Mesenchymal stem cell (in vitro differentiated cells and primary cell): ENCODE measurements around the gene SAP30L.

Experiments used
- DNase-seq: peaks from one replicate; pipeline ENCODE4 v3.0.0-alpha.2; 2013
- H2AFZ ChIP-seq: one replicate; pipeline ENCODE4 v1.6.1; 2013; ENCODE audit warnings: low read depth, mild to moderate bottlenecking, control low read depth, inconsistent platforms, low read length, moderate library complexity
- H2AK5ac ChIP-seq: 2 replicates; pipeline ENCODE4 v1.6.1; 2013; ENCODE audit warnings: low read length, moderate library complexity, mild to moderate bottlenecking, inconsistent platforms; ENCODE audit not compliant: severe bottlenecking
- H2BK120ac ChIP-seq: one replicate; pipeline ENCODE4 v1.6.1; 2013; ENCODE audit warnings: low read depth, mild to moderate bottlenecking, inconsistent platforms, low read length, moderate library complexity
- H2BK12ac ChIP-seq, 2 experiments: one replicate each; pipeline ENCODE4 v1.6.1; 2013; ENCODE audit warnings: inconsistent platforms in 2 of 2, low read length in 2 of 2, mild to moderate bottlenecking in 2 of 2, moderate library complexity in 2 of 2, control low read depth in 1 of 2
- H2BK15ac ChIP-seq: one replicate; pipeline ENCODE4 v1.6.1; 2013; ENCODE audit warnings: mild to moderate bottlenecking, low read depth, inconsistent platforms; ENCODE audit not compliant: poor library complexity, severe bottlenecking
- H2BK5ac ChIP-seq: 2 replicates; pipeline ENCODE4 v1.6.1; 2013; ENCODE audit warnings: low read depth, mild to moderate bottlenecking, low read length, control low read depth, inconsistent platforms; ENCODE audit not compliant: poor library complexity, severe bottlenecking
- H3K14ac ChIP-seq, 2 experiments: one replicate each; pipeline ENCODE4 v1.6.1; 2013; ENCODE audit warnings: inconsistent platforms in 2 of 2, low read length in 2 of 2, control low read depth in 1 of 2, mild to moderate bottlenecking in 1 of 2, moderate library complexity in 1 of 2
- H3K18ac ChIP-seq, 2 experiments: one replicate each; pipeline ENCODE4 v1.6.1; 2013; ENCODE audit warnings: inconsistent platforms in 2 of 2, low read length in 2 of 2, control low read depth in 1 of 2, low read depth in 1 of 2, mild to moderate bottlenecking in 1 of 2
- H3K23ac ChIP-seq, 2 experiments: one replicate each; pipeline ENCODE4 v1.6.1; 2013; ENCODE audit warnings: inconsistent platforms in 2 of 2, low read length in 2 of 2, mild to moderate bottlenecking in 2 of 2, moderate library complexity in 2 of 2, control low read depth in 1 of 2
- H3K27ac ChIP-seq: 2 replicates; pipeline ENCODE4 v1.5.1; 2013; ENCODE audit warnings: mild to moderate bottlenecking, moderate library complexity, low read length, control low read depth, inconsistent platforms; ENCODE audit not compliant: poor library complexity, severe bottlenecking
- H3K27me3 ChIP-seq, 2 experiments: 2 replicates each; pipeline versions ENCODE4 v1.6.1 to v1.7.0; 2013; ENCODE audit warnings: low read length in 2 of 2, mild to moderate bottlenecking in 2 of 2, moderate library complexity in 2 of 2, control low read depth in 1 of 2, inconsistent platforms in 1 of 2; ENCODE audit not compliant: control insufficient read depth in 1 of 2, insufficient read depth in 1 of 2
- H3K36me3 ChIP-seq, 2 experiments: 2 replicates each; pipeline versions ENCODE4 v1.6.1 to v1.7.0; 2013; ENCODE audit warnings: low read length in 2 of 2, control low read depth in 1 of 2, inconsistent platforms in 1 of 2, low read depth in 1 of 2, mild to moderate bottlenecking in 1 of 2; ENCODE audit not compliant: insufficient read depth in 2 of 2, control insufficient read depth in 1 of 2
- H3K4ac ChIP-seq, 2 experiments: one replicate each; pipeline ENCODE4 v1.6.1; 2013; ENCODE audit warnings: inconsistent platforms in 2 of 2, low read length in 2 of 2, mild to moderate bottlenecking in 2 of 2, moderate library complexity in 2 of 2, control low read depth in 1 of 2, low read depth in 1 of 2
- H3K4me1 ChIP-seq: 2 replicates; pipeline ENCODE4 v1.6.1; 2013; ENCODE audit warnings: low read depth, low read length, control low read depth; ENCODE audit not compliant: control insufficient read depth, insufficient read depth
- H3K4me2 ChIP-seq: 2 replicates; pipeline ENCODE4 v1.6.1; 2013; ENCODE audit warnings: low read length, mild to moderate bottlenecking, inconsistent platforms; ENCODE audit not compliant: poor library complexity, severe bottlenecking
- H3K4me3 ChIP-seq, 2 experiments: 2 replicates each; pipeline versions ENCODE4 v1.5.1 to v1.7.0; 2013; ENCODE audit warnings: low read length in 2 of 2, mild to moderate bottlenecking in 2 of 2, control low read depth in 1 of 2, low read depth in 1 of 2; ENCODE audit not compliant: insufficient read depth in 1 of 2
- H3K79me1 ChIP-seq: replicated peaks from 2 replicates; pipeline ENCODE4 v1.6.1; 2013; ENCODE audit warnings: mild to moderate bottlenecking, control low read depth, low read length, inconsistent platforms; ENCODE audit not compliant: poor library complexity, severe bottlenecking
- H3K9ac ChIP-seq: 2 replicates; pipeline ENCODE4 v1.7.0; 2013; ENCODE audit warnings: mild to moderate bottlenecking, low read length, moderate library complexity
- H3K9me3 ChIP-seq: 2 replicates; pipeline ENCODE4 v1.7.0; 2013; ENCODE audit warnings: mild to moderate bottlenecking, low read length; ENCODE audit not compliant: control insufficient read depth
- H4K8ac ChIP-seq: one replicate; pipeline ENCODE4 v1.6.1; 2013; ENCODE audit warnings: inconsistent platforms, mild to moderate bottlenecking, low read length, moderate library complexity
- H4K91ac ChIP-seq: one replicate; pipeline ENCODE4 v1.6.1; 2013; ENCODE audit warnings: mild to moderate bottlenecking, low read length, inconsistent platforms
- WGBS: methylation state at CpG from one replicate; pipeline ENCODE4 v1.1.7; 2013; ENCODE audit warnings: mixed read lengths; 5-methylcytosine and 5-hydroxymethylcytosine counted together

Gene SAP30L

DNA sequence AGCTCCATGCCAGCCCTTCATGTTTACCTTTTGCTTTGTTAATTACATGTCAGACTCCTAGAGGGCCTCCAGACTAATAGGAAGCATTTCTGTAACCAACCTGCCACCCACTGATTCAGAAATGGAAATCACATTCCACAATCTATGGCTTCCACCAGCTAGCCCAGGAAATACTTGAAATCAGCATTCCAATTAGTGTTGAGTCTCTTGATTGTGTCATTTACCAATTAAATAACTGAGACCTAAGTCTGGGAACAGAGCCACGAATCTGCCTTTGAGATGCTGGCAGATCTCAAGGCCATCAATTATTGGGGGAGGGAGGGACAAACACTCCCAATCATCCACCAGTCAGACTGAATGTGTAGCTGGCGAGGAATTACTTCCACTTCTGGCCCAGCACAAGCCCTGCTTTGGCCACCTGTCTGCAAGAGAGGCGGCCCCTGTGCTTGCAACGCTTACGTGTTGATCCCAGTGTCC lies 27.4 kb upstream of the SAP30L start:
- no peak overlapping the region for H4K91ac ChIP-seq
- H4K8ac ChIP-seq: no peak overlapping the region
- no peak overlapping the region for H2BK12ac ChIP-seq
- 95% methylated on average over 5 of the region's 5 CpGs for WGBS
- no peak overlapping the region for H2BK120ac ChIP-seq
- peaks cover 6% of the 10 kb centered on the region for H3K79me1 ChIP-seq
- H3K14ac ChIP-seq: no peak overlapping the region
- no peak overlapping the region for H2AK5ac ChIP-seq
- DNase-seq: no peak
- no peak overlapping the region for H2AFZ ChIP-seq
- H2BK5ac ChIP-seq: no peak overlapping the region
- H3K4me2 ChIP-seq: no peak overlapping the region
- H3K4me1 ChIP-seq: no peaks in the 10 kb centered on the region
- no peak overlapping the region for H3K23ac ChIP-seq
- no peak overlapping the region for H3K18ac ChIP-seq
- H3K4me3 ChIP-seq: no peak overlapping the region
- H3K36me3 ChIP-seq: peaks cover 24 to 34% of the 10 kb centered on the region in 2 experiments
- no peaks in the 10 kb centered on the region for H3K9me3 ChIP-seq
- no peak overlapping the region for H2BK15ac ChIP-seq
- no peak overlapping the region for H3K9ac ChIP-seq
- H3K27me3 ChIP-seq: no peaks in the 10 kb centered on the region
- H3K27ac ChIP-seq: no peak overlapping the region
- no peak overlapping the region for H3K4ac ChIP-seq

- Histone ChIP-seq H2BK120ac (no peak overlapping the region), H3K79me1 (peaks cover 6% of the 10 kb centered on the region), H3K36me3 (peaks cover 22 to 31% of the 10 kb centered on the region in 2 experiments), H3K9me3 (no peaks in the 10 kb centered on the region), H3K4me1 (no peaks in the 10 kb centered on the region), H4K8ac (no peak overlapping the region), H2BK15ac (no peak overlapping the region), H2AK5ac (no peak overlapping the region), H3K27ac (no peak overlapping the region), H2BK5ac (no peak overlapping the region), H3K9ac (no peak overlapping the region), H2AFZ (no peak overlapping the region), H3K14ac (no peak overlapping the region), H4K91ac (no peak overlapping the region), H3K27me3 (no peaks in the 10 kb centered on the region), H3K23ac (no peak overlapping the region), H3K4ac (no peak overlapping the region), H2BK12ac (no peak overlapping the region), H3K18ac (no peak overlapping the region), H3K4me2 (no peak overlapping the region), H3K4me3 (no peak overlapping the region)
- 94% methylated on average over 7 of the region's 7 CpGs for WGBS
- no peak for DNase-seq
Observed at GRCh38 chr5:154419236-154419635, 26.6 kb upstream of the SAP30L start.

GRCh38 chr5:154421868-154422267 lies 23.9 kb upstream of the SAP30L start:
- Histone ChIP-seq H3K4me1 (no peaks in the 10 kb centered on the region), H2BK120ac (no peak overlapping the region), H4K91ac (no peak overlapping the region), H3K14ac (no peak overlapping the region), H3K27ac (no peak overlapping the region), H2AK5ac (no peak overlapping the region), H3K36me3 (peaks cover 18 to 19% of the 10 kb centered on the region in 2 experiments), H3K27me3 (no peaks in the 10 kb centered on the region), H3K9ac (no peak overlapping the region), H2BK5ac (no peak overlapping the region), H2BK15ac (no peak overlapping the region), H2BK12ac (no peak overlapping the region), H3K23ac (no peak overlapping the region), H3K79me1 (peaks cover 6% of the 10 kb centered on the region), H3K18ac (no peak overlapping the region), H3K4ac (no peak overlapping the region), H2AFZ (no peak overlapping the region), H3K4me3 (no peak overlapping the region), H4K8ac (no peak overlapping the region), H3K4me2 (no peak overlapping the region), H3K9me3 (no peaks in the 10 kb centered on the region)
- WGBS: 25% methylated on average over 1 of the region's 1 CpG
- DNase-seq: peak; percentile 27

- H3K27me3 ChIP-seq: no peaks in the 10 kb centered on the region
- H2BK120ac ChIP-seq: no peak overlapping the region
- no peak overlapping the region for H4K8ac ChIP-seq
- H3K4ac ChIP-seq: no peak overlapping the region
- WGBS: 72% methylated on average over 2 of the region's 2 CpGs
- no peak overlapping the region for H2BK15ac ChIP-seq
- H3K14ac ChIP-seq: no peak overlapping the region
- H3K9me3 ChIP-seq: no peaks in the 10 kb centered on the region
- no peaks in the 10 kb centered on the region for H3K4me1 ChIP-seq
- peaks cover 6% of the 10 kb centered on the region for H3K79me1 ChIP-seq
- H3K18ac ChIP-seq: no peak overlapping the region
- peaks cover 15% of the 10 kb centered on the region in 2 experiments for H3K36me3 ChIP-seq
- H3K4me3 ChIP-seq: no peak overlapping the region
- H3K4me2 ChIP-seq: no peak overlapping the region
- H3K9ac ChIP-seq: no peak overlapping the region
- H3K23ac ChIP-seq: no peak overlapping the region
- no peak overlapping the region for H2AK5ac ChIP-seq
- H4K91ac ChIP-seq: no peak overlapping the region
- no peak overlapping the region for H3K27ac ChIP-seq
- H2BK12ac ChIP-seq: no peak overlapping the region
- no peak overlapping the region for H2AFZ ChIP-seq
- H2BK5ac ChIP-seq: no peak overlapping the region
- DNase-seq: no peak
Observed at GRCh38 chr5:154422298-154422697, 23.5 kb upstream of the SAP30L start.
